NCI-H748 treated with DMSO at 0.1 percent for 48 hours (cell line): ENCODE measurements around the gene FOXD4L1.
"Not testable (repeated sequence)": the region's sequence is repeated elsewhere in the genome, so short reads cannot be mapped to it uniquely, and the experiment has no call there.

Experiments used
- DNase-seq: peaks from one replicate; lab custom pipeline; 2025; lab: John Stamatoyannopoulos, UW

The FOXD4L1 gene

GRCh38 chr2:113524986-113525385, 26.5 kb downstream of the FOXD4L1 start:
- DNase-seq: not testable (repeated sequence)

- DNase-seq: not testable (repeated sequence)
Measured at GRCh38 chr2:113527350-113528045, 29.0 kb downstream of the FOXD4L1 start.

GRCh38 chr2:113528126-113528525, 29.7 kb downstream of the FOXD4L1 start:
- DNase-seq: not testable (repeated sequence)

- not testable (repeated sequence) for DNase-seq
Measured at GRCh38 chr2:113528904-113529303, 30.4 kb downstream of the FOXD4L1 start.

- DNase-seq: not testable (repeated sequence)
Measured at GRCh38 chr2:113532991-113533390, 34.5 kb downstream of the FOXD4L1 start.

- DNase-seq: not testable (repeated sequence)
Measured at GRCh38 chr2:113536573-113536972, 38.1 kb downstream of the FOXD4L1 start.

GRCh38 chr2:113540834-113541203, 42.4 kb downstream of the FOXD4L1 start:
- DNase-seq: not testable (repeated sequence)

- DNase-seq: not testable (repeated sequence)
Measured at GRCh38 chr2:113541204-113541975, 42.9 kb downstream of the FOXD4L1 start.

- not testable (repeated sequence) for DNase-seq
Measured at GRCh38 chr2:113541976-113542485, 43.6 kb downstream of the FOXD4L1 start.

GRCh38 chr2:113542529-113542928, 44.1 kb downstream of the FOXD4L1 start:
- not testable (repeated sequence) for DNase-seq
